ENCODE results near the gene SLC25A25.

SLC25A25 gene

GRCh38 chr9:128149001-128149701, 81.1 kb downstream of the SLC25A25 start, which contains the start of gene LCN2:
TSS of gene LCN2 (plus strand) at chr9:128149453. CDS start at chr9:128149526, 73 bp downstream.
- DNase-seq, result no peak

GRCh38 chr9:128149951-128150593, 82.0 kb downstream of the SLC25A25 start:
- DNase-seq, result no peak

- no peak for DNase-seq
These were observed 82.7 kb downstream of the SLC25A25 start for GRCh38 chr9:128150594-128151308.

- no peak for DNase-seq
These were observed 83.5 kb downstream of the SLC25A25 start for GRCh38 chr9:128151309-128152132.

- no peak for DNase-seq
These were observed 84.4 kb downstream of the SLC25A25 start for GRCh38 chr9:128152133-128153059.

GRCh38 chr9:128153060-128153946, 85.3 kb downstream of the SLC25A25 start:
- DNase-seq, result no peak

GRCh38 chr9:128153947-128154695, 86.1 kb downstream of the SLC25A25 start:
- no peak for DNase-seq

GRCh38 chr9:128155736-128156500, 87.9 kb downstream of the SLC25A25 start:
- no peak for DNase-seq
